Stimulated activated CD8-positive, alpha-beta memory T cell treated with anti-CD3 and anti-CD28 coated beads, Interleukin-7, amount 100 ng/mL, for 48 hours (primary cell): ENCODE measurements around the gene NRDC.

ENCODE experiments used
- DNase-seq, 2 donors: peaks; one replicate each; pipeline ENCODE4 v3.0.0-alpha.2; 2020; ENCODE audit warnings: low read depth in 1 of 2; ENCODE audit errors: extremely low read depth in 1 of 2

NRDC gene

DNA sequence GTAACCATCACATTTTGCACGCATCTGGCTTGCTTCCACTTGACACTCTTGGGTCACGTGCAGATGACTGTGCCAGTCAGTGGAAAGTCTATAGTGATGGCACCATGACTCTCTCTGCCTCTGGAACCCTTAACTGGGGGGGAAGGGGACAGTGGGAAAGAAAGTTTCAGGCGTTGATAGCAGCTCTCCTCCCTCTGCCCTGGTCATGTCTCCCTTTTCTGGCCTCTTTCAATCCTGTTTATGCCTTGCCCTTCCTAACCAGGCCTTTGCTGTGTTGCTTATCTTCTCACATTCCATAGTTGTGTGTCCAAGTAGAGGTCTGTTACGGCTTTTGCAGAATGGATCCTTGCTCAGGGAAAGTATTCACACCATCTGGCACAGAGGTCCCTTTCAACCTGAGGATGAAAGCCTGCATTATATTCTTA is 93.5 kb downstream of the NRDC start:
- no peak for DNase-seq

DNA sequence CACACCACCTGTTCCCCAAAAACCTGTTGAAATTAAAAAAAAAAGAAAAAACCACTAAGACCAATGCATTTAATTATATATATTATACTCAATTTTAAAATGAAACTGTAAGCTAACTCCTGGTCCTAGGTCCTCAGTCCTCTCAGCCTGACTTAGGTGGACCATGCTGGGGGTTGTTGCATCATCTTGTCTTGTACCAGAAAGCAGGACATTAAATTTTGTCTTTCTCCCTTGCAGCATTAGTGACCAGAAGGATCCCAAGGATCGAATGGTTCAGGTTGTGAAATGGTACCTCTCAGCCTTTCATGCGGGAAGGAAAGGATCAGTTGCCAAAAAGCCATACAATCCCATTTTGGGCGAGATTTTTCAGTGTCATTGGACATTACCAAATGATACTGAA is 97.6 kb downstream of the NRDC start:
- no peak for DNase-seq

DNA sequence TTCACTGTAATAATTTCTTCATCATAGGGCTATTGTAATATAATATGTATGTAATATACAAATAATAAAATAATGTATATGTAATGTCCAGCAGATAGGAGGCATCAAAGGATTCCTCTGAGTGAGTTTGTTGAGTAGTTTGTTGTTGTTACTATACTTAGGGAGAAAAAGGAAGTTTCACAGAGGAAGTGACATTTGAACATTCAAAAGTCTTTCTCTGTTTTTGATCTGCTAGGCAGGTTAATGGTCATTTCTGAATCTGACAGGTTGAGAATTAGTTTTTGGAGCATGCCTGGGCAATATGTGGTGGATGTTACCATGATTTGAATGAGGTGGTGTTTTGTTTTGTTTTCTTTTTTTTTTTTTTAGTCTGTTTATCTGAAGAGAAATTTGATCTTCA is 102.1 kb downstream of the NRDC start:
- DNase-seq = no peak

DNA sequence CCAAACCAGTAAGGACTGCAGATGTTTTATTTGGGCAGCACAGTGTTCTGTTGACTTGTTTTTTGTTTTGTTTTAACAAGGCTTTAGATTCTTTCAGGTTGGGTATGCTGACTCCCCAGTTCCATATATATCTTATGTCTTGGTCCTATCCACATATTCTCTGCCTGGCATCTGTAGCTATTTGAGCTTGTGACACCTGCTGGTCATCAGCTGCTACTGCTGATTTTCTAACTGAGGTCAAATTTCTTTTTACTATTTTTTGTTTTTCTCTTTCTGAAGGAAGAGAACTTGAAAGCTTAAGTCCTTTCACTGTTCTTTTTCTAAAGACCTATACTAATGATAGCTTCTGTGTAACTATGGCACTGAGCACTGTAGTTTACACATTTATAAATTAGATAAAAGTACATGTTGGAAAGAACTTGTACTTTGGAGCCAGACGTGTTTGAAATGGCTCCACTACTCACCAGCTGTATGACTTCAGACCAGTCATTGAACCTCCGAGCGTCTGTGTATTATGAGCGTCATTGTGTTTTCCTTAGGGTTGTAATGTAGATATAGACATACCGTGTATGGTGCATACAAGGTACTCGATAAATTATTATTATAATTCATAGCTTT is 109.4 kb downstream of the NRDC start:
- DNase-seq = no peak

DNA sequence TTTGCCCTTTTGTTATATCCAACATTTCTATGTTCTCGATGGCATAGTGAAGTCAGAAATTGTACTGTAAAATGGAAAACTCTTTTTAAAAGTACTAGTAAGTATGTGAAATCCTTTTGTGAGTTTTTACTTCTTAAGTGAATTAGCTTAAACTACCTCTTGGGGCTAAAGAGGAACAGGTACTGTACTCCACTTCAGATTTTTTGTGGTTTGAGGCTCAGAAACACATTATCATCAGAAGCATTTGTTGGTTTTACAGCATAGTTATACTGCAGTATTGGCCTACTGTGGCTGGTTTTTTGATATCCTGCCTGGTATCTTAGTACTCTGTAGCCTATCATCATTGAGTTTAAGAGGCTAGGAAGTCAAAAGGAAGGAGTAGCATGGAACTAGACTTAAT is 117.2 kb downstream of the NRDC start:
- DNase-seq = no peak

DNA sequence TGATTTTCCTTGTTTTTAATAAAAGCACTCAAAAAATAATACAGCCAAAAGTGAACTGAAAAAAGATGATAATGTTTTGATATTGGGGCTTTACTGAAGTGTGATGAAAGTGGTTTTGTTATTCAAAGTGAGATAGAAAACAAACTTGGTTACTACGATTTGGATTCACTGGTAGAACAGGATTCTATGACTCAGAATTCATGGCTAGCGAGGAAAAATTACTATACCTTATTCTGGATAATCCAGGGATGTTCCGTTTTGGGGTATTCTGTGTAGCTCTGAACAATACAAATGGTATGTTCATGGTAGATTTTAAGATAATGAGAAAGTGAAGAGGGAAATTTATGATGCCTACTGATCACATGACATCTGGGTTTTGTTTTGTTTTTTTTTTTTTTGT is 117.7 kb downstream of the NRDC start:
- DNase-seq = no peak

DNA sequence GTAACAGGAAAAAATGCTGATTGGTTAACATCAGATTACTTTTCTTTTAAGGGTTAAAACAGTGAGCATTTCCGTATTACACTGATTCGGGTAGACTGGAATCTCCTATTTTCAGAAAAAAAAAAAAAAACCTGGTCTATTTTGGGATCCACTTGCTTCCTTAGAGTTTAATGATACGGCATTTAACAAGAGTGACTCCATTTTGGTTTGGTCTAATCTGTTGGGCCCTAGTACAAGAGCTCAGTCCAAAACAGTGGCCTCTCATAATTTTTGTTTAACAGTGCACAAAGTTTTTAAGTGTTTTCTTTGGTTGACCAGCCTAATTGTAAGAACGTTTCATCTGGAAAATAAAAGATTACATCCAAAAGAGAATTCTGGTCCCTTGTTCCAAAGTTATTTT is 120.2 kb downstream of the NRDC start:
- no peak for DNase-seq

DNA sequence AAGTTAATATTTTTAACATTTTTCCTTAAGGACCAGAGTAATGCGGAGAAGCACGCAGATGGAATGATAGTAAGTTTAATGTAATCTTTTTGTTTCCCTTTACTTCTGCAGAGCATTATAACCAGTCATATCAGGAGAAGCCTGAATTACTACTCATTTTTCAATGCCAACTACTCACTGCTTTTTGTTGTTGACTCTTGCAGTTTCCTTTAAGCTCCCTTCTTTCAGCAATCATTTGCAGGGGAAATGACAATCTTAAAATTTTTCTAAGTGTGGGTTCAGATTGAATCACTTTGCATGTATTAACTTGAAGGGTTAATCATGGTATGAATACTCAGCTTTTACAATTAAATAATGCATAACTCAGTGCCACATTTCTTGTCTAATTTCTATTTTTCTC is 122.2 kb downstream of the NRDC start:
- no peak for DNase-seq

DNA sequence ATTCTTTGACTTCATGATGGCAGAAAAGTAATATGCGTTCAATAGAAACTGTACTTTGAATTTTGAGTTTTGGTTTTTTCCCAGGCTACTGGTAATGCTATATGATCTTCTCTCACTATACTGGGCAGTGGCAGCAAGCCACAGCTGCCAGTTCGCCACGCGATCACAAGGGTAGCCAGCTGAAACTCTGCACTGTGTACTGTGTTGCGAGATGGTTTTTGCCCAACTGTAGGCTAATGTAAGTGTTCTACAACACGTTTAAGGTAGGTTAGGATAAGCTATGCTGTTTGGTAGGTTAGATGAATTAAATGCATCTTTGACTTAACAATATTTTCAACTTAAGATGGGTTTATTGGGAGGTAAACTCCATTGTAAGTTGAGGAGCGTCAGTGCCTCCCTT is 123.1 kb downstream of the NRDC start:
- DNase-seq = no peak

DNA sequence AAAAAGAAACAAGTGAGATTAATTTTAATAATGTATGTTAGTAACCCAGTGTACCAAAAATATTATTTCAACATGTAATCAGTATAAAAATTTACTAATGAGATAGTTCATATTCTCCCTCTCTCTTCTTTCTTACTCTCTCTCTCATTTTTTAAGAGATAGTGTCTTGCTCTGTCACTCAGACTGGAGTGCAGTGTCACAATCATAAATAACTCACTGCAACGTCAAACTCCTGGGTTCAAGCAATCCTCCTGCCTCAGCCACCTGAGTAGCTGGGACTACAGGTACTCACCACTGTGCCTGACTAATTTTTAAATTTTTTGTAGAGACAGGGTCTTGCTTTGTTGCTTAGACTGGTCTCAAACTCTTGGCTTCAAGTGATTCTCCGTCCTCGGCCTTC is 123.9 kb downstream of the NRDC start:
- no peak for DNase-seq

DNA sequence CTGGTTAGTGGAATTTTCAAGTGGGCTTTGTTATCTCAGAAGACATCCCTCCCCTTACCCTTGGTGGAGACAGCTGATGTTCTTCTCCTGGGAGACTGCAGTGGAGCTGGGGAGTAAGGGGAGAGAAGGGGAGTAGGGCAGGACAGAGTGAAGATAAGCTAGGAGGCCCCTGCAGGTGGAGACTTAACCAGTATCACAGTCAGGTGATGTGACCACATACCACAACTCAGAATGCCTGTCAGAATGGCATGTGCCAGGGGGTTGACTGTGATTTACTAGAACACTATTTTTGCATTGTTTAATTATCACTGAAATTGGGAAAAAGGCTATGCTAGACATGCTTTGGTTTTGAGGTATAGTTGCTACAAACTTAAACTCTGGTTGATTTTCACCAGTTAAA is 124.6 kb downstream of the NRDC start:
- DNase-seq = no peak

DNA sequence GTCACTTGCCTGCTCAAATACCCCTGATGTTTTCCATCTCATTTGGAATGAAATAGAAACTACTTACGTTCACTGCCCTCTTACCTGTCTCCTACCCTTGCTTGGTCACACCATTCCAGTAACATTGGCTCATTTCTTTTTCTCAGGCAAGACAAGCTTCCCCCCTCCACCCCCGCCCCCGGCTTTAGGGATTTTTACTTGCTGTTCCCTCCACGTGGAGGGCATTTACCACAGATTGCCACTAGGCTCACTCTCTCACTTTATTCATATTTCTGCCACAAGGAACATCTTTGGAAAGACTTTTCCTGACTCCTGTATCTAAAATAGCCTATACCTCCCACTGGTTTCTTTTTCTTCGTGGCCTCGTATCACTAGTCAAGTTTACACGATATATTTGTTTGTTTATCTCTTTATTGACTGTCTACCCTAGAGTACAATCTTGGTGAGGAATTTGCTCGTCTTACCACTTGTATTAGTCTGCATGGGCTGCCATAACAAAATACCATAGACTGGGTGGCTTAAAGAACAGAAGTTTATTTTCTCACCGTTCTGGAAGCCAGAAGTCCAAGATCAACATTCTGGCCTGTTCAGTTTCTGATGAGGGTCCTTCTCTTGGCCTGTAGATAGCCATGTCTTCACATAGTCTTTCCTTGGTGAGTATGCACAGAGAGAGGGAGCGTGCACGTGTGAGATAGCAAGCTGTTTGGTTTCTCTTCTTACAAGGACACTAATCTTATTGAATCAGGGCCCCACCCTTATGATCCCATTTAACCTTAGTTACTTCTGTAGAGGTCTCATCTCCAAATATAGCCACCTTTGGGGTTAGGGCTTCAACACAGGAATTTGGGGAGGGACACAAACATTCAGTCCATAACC is 126.2 kb downstream of the NRDC start:
- DNase-seq = no peak

DNA sequence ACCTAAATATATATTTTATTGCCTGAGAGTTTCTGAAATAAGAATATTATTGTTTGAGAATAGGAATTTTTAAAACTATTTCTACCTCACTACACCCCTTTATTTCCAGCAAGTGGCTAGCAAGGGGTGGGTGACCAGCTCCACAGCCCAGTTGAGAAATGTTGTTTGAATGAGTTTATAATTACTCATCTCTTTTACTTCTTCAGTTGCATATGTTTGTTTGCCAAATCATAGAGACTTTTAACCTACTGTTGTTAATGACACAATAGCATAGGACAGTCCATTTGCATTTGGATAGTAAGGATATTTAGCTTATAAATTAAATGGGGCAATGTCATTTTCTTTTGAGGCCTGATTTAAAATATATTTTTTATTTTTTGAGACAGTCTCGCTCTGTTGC is 127.8 kb downstream of the NRDC start:
- DNase-seq = no peak

DNA sequence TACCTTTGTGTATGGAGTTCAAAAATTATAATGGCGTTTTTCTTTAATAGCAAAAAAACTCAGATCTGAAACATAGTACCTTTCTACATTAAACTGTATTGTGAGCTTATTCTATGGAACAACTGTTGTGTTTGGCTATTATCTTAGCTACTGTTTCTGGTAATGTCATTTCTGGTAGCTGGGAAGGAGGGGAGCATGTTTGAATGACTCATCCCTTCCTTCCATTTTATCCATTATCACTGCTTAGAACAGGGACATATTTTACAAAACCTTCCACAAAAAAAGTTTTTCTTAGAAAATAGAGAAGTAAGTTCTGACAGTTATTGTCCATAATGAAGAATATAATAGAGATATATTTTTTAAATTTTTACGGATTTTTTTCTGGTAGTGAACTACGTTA is 128.3 kb downstream of the NRDC start:
- DNase-seq = no peak

DNA sequence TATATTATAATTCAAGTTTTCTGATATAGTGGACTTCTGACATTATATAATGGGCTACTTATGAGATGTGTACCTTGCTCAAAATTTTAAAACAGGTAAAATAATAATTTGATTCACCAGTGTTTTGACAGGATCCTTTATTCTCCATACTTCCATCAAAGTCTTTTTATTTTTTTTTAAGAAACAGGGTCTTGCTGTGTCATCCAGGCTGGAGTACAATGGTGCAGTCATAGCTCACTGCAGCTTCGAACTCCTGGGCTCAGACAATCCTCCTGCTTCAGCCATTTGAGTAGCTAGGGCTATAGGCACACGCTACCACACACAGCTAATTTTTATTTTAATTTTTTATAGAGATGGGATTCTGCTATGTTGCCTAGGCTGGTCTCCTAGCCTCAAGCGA is 129.4 kb downstream of the NRDC start:
- no peak for DNase-seq

DNA sequence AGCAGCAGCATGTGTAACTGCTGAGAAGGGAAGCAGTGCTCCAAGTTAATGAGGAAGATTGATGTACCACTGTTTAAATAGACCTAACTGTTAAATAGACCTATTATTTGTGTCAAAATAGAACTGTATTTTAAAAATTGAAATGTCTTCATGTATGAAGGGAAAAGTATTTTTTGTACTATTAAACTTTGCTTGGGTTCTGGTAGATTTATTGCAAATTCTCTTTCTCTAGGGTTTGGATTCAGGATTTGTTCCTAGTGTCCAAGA is 133.3 kb downstream of the NRDC start:
- no peak for DNase-seq

DNA sequence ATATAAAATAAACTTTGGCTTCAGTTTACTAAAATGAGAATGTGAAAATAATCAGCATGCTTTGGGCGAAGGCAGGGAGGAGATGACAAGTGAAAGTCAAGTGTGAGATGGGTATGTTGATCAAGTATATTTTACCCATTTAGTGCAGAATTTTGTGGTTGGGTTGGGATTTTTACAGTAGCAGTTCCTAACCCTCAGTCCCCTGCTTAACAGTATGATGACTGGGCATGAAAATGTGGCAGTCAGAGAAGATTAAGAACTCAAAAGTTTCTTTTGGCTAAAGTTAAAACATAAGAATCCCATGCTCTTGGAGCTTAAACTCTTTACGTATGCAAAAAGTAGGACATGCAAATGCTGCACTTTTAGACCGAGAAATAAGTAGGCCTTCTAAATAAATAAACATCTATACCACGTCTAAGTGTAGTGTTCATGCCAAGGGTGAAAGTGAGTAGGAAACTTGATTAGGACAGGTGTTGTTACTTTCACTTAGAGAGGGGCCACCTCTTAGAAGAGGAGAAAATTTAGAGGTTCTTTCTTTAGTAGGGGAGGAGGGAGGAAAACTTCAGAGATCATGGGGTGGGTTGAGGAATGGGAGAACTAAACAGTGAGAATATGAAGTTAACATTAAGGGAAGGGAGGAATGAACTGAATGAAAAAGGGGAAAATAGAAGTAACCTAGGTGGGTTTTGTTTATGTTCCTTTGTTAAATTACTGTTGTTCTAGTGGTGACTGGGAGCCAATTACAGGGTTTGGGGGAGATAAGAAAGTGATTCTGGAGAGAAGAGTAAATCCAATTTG is 133.8 kb downstream of the NRDC start:
- no peak for DNase-seq

DNA sequence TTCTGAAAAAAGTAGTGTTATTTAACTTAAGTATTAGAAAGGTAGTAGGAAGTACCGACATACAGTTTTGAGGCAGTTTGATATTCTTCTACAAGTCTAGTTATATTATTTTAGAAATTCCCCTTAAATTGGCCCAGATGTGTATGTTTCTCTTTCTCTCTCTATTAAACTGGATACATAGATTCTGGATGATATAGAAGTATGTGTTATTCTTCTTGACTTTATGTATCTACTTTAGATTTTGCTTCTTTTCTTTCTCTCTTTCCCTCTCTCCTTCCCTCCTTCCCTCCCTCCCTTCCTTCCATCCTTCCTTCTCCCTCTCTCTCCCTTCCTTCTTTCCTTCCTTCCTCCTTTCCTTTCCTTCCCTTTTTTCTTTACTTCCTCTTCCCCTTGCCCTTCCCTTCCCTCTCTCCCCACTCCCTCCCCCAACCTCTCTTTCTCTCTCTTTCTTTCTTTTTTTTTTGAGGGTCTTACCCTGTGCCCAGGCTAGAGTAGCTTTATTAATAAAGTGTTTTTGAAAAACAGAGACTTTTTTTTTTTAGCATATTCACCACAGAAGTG is 137.3 kb downstream of the NRDC start:
- no peak for DNase-seq

DNA sequence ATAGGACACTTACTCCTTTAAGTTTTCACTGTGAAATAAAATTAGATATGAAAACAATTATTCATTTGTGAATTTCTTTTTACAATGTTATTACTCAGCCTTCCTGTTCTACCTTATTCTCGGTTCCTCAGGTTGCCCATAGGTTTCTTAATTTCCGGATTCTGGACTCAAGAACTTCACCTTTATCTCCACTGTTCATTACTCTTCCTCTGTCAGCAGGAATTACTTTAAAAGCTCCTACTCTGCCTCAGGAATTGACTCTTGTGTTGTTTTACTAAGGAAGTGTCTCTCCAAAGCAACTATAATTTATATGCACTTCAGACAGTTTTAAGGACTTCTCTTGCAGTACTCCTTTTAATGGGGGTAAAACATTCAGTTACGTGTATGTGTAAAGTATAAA is 137.9 kb downstream of the NRDC start:
- no peak for DNase-seq
